D341Med (cell line): Measurements from ENCODE around the gene DUSP2.
A peak's percentile ranks its signal among the peaks of the same experiment; 100 is the strongest.
"Not testable (repeated sequence)": the region's sequence is repeated elsewhere in the genome, so short reads cannot be mapped to it uniquely, and the experiment has no call there.

Experiments used
- DNase-seq: peaks from one replicate; pipeline ENCODE4 v3.0.0; 2012; ENCODE audit warnings: low spot score

DUSP2 gene

GRCh38 chr2:96147593-96148201 lies 2.5 kb upstream of the DUSP2 start:
- DNase-seq = no peak

- DNase-seq = no peak
Observed at GRCh38 chr2:96146881-96147592, 1.8 kb upstream of the DUSP2 start.

GRCh38 chr2:96146153-96146880 lies 1.1 kb upstream of the DUSP2 start:
- no peak for DNase-seq

GRCh38 chr2:96145848-96146152 lies 560 bp upstream of the DUSP2 start:
- no peak for DNase-seq

- DNase-seq = no peak
Observed at GRCh38 chr2:96144481-96145035, 682 bp downstream of the DUSP2 start.

GRCh38 chr2:96143848-96144480 lies 1.3 kb downstream of the DUSP2 start:
- DNase-seq = peak; percentile 64

GRCh38 chr2:96143231-96143847 lies 1.9 kb downstream of the DUSP2 start:
- DNase-seq = no peak

GRCh38 chr2:96142217-96143113 lies 2.8 kb downstream of the DUSP2 start:
- DNase-seq = no peak

- DNase-seq = not testable (repeated sequence)
Observed at GRCh38 chr2:96141624-96141967, 3.6 kb downstream of the DUSP2 start.

GRCh38 chr2:96140941-96141623 lies 4.2 kb downstream of the DUSP2 start:
- no peak for DNase-seq

- DNase-seq = no peak
Observed at GRCh38 chr2:96139181-96139758, 6.0 kb downstream of the DUSP2 start.

- peak; percentile 81 for DNase-seq
Observed at GRCh38 chr2:96138179-96139145, 6.8 kb downstream of the DUSP2 start, which contains the start of gene ASTL. TSS of gene ASTL (minus strand) at chr2:96138502. CDS start at chr2:96138436, 66 bp downstream.

GRCh38 chr2:96137321-96138178 lies 7.7 kb downstream of the DUSP2 start:
- no peak for DNase-seq

GRCh38 chr2:96136129-96136720 lies 9.0 kb downstream of the DUSP2 start:
- DNase-seq = no peak

GRCh38 chr2:96135621-96136020 lies 9.6 kb downstream of the DUSP2 start:
- no peak for DNase-seq

GRCh38 chr2:96135171-96135570 lies 10.1 kb downstream of the DUSP2 start:
- no peak for DNase-seq

GRCh38 chr2:96134421-96134820 lies 10.8 kb downstream of the DUSP2 start:
- DNase-seq = no peak
